Measurements from ENCODE around the gene BTNL9.
"Not testable (repeated sequence)": the region's sequence is repeated elsewhere in the genome, so short reads cannot be mapped to it uniquely, and the experiment has no call there.

BTNL9 gene

GRCh38 chr5:181097383-181097753, 57.3 kb downstream of the BTNL9 start:
- FAIRE-seq; DNase-seq (ENCODE audit: insufficient read length, low spot score): not testable (repeated sequence)

GRCh38 chr5:181097759-181098491, 57.9 kb downstream of the BTNL9 start:
- not testable (repeated sequence) for DNase-seq (ENCODE audit: insufficient read length, low spot score); FAIRE-seq

- no peak for DNase-seq (ENCODE audit: insufficient read length, low spot score)
- no peak for FAIRE-seq
These were observed 58.9 kb downstream of the BTNL9 start for GRCh38 chr5:181098762-181099601.

- FAIRE-seq, result no peak
These were observed 59.6 kb downstream of the BTNL9 start for GRCh38 chr5:181099602-181100086.

GRCh38 chr5:181100121-181100875, 60.2 kb downstream of the BTNL9 start:
- no peak for DNase-seq (ENCODE audit: insufficient read length, low spot score)
- FAIRE-seq, result no peak

More at GRCh38 chr5:181099602-181100086, 59.6 kb downstream of the BTNL9 start:
- DNase-seq (ENCODE audit: insufficient read length, low spot score), result no peak

GRCh38 chr5:181101030-181101641, 61.1 kb downstream of the BTNL9 start:
- not testable (repeated sequence) for DNase-seq (ENCODE audit: insufficient read length, low spot score); FAIRE-seq

- FAIRE-seq; DNase-seq (ENCODE audit: insufficient read length, low spot score): not testable (repeated sequence)
These were observed 62.0 kb downstream of the BTNL9 start for GRCh38 chr5:181101930-181102674.

GRCh38 chr5:181104259-181104568, 64.1 kb downstream of the BTNL9 start:
- peak; percentile 51 for FAIRE-seq
- DNase-seq (ENCODE audit: insufficient read length, low spot score), result not testable (repeated sequence)

- FAIRE-seq, result peak; percentile 95
- DNase-seq (ENCODE audit: insufficient read length, low spot score), result not testable (repeated sequence)
These were observed 64.7 kb downstream of the BTNL9 start for GRCh38 chr5:181104606-181105390.

GRCh38 chr5:181105391-181106025, 65.4 kb downstream of the BTNL9 start:
- FAIRE-seq, result no peak
- DNase-seq (ENCODE audit: insufficient read length, low spot score), result no peak

GRCh38 chr5:181107699-181108098, 67.6 kb downstream of the BTNL9 start:
- FAIRE-seq, result no peak

GRCh38 chr5:181108578-181109165, 68.6 kb downstream of the BTNL9 start:
- FAIRE-seq (no peak), DNase-seq (ENCODE audit: insufficient read length, low spot score) (no peak)

More at GRCh38 chr5:181107699-181108098, 67.6 kb downstream of the BTNL9 start:
- no peak for DNase-seq (ENCODE audit: insufficient read length, low spot score)

GRCh38 chr5:181109489-181110013, 69.5 kb downstream of the BTNL9 start:
- DNase-seq (ENCODE audit: insufficient read length, low spot score) (no peak), FAIRE-seq (no peak)

- DNase-seq (ENCODE audit: insufficient read length, low spot score), result no peak
- no peak for FAIRE-seq
These were observed 70.9 kb downstream of the BTNL9 start for GRCh38 chr5:181111010-181111409.
